Upper lobe of left lung (tissue), 4 donors: ENCODE results near the gene RBMS1.

Experiments
- CTCF ChIP-seq, 6 experiments: fragments of 450-650 bp in 4 of 6; fragments of 200-600 bp in 2 of 6; sonication (generic) in 2 of 6; IDR thresholded peaks; one replicate each; pipeline ENCODE4 v1.5.1; 2016 to 2019; ENCODE audit warnings: antibody characterized with exemption in 6 of 6
- EP300 ChIP-seq, 4 donors: sonication (generic); formaldehyde crosslinking; IDR thresholded peaks; one replicate each; pipeline ENCODE4 v1.5.1; 2017; ENCODE audit warnings: antibody characterized with exemption in 4 of 4, control low read depth in 2 of 4
- POLR2A ChIP-seq, 4 donors: fragments of 450-650 bp; IDR thresholded peaks; one replicate each; pipeline ENCODE4 v1.5.1; 2016 to 2017; ENCODE audit warnings: antibody characterized with exemption in 4 of 4, mild to moderate bottlenecking in 2 of 4
- POLR2AphosphoS5 ChIP-seq, 2 donors: sonication (generic); formaldehyde crosslinking; IDR thresholded peaks; one replicate each; pipeline ENCODE4 v1.5.1; 2017; ENCODE audit warnings: antibody characterized with exemption in 2 of 2

DNA sequence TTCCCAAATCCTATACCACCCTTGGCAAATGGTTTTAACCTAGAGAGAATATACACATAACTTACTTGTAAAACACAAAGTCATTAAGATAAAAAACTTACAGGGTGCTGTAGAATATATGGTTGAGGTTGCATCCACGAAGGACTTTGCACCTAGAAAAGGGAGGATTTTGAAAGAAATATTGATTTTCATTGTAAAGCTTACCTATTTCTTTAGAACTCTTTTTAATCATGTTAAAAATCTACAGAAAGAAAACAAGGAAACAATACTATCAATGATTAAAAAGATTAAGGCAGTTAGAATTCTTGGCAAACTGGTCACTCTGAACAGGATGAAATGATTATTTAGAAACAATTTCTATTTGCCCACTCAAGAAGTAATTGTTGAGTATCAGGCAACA, 212.4 kb downstream of the RBMS1 start:
- no peak for TF ChIP-seq CTCF (IDR thresholded peaks at IDR 0.05)
- TF ChIP-seq POLR2AphosphoS5 (IDR thresholded peaks at IDR 0.05): no peak
- TF ChIP-seq POLR2A (IDR thresholded peaks at IDR 0.05): no peak
- no peak for TF ChIP-seq EP300 (IDR thresholded peaks at IDR 0.05)
